ENCODE data around the gene SLC9C1.

SLC9C1 gene

DNA sequence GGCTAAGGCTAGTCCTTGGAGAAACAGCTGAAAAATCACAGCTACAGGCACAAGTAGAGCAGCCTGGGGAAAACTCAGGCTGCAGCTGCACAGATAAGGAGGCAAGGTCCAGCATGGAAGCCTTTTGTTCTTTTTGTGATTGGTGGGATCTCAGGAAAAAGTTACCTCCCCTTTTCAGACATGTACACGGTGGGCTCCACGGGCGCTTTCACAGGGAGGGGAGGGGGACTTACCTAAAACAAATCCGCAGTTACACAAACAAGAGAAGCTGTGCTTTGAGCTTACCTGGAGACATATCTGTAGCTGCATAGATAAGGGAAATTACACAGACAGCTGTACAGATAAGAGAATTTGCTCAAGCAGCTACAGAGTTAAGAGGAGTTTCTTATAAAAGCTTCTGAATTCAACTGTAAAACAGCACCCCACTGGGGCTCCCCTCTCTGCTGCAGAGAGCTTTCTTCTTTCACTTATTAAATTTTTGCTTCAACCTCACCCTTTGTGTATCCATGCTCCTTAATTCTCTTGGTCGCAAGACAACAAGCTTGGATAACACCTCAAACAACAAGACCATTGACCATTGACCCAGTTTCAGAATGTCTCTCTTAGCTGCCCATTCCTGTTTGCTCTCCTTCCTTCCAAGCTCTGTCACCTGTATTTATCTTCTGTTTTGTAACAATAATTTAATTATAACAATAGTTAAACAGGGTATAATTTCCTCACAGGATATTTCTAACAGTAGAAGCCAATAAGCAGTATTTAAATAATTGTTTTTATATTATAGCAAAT, 28.0 kb upstream of the SLC9C1 start:
- H3K36me3 ChIP-seq (ENCODE audit: insufficient read depth, low read length) = no peaks in the 10 kb centered on the region
- peaks cover 7% of the 10 kb centered on the region for H3K4me1 ChIP-seq (ENCODE audit: insufficient read depth, low read length, severe bottlenecking)
- H3K4me3 ChIP-seq (ENCODE audit: low read depth, low read length, poor library complexity, severe bottlenecking) = no peak overlapping the region
- H2AFZ ChIP-seq (ENCODE audit: low read length) = no peak overlapping the region
- H3K9me2 ChIP-seq (ENCODE audit: low read depth, low read length) = no peaks in the 10 kb centered on the region
- H3K27ac ChIP-seq (ENCODE audit: low read depth, low read length, poor library complexity, severe bottlenecking) = no peak overlapping the region
- H3K79me2 ChIP-seq (ENCODE audit: insufficient read depth, low read length) = no peaks in the 10 kb centered on the region
- TF ChIP-seq, protein P1, sequence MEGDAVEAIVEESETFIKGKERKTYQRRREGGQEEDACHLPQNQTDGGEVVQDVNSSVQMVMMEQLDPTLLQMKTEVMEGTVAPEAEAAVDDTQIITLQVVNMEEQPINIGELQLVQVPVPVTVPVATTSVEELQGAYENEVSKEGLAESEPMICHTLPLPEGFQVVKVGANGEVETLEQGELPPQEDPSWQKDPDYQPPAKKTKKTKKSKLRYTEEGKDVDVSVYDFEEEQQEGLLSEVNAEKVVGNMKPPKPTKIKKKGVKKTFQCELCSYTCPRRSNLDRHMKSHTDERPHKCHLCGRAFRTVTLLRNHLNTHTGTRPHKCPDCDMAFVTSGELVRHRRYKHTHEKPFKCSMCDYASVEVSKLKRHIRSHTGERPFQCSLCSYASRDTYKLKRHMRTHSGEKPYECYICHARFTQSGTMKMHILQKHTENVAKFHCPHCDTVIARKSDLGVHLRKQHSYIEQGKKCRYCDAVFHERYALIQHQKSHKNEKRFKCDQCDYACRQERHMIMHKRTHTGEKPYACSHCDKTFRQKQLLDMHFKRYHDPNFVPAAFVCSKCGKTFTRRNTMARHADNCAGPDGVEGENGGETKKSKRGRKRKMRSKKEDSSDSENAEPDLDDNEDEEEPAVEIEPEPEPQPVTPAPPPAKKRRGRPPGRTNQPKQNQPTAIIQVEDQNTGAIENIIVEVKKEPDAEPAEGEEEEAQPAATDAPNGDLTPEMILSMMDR (IDR thresholded peaks at IDR 0.05; ENCODE audit: low read length) = no peak
- TF ChIP-seq EZH2 (IDR thresholded peaks at IDR 0.05; ENCODE audit: borderline replicate concordance, low read length) = no peak
- no peaks in the 10 kb centered on the region for H4K20me1 ChIP-seq (ENCODE audit: insufficient read depth, low read length)
- no peaks in the 10 kb centered on the region for H3K9me3 ChIP-seq (ENCODE audit: low read length)
- H3K9ac ChIP-seq (ENCODE audit: low read length) = no peak overlapping the region
- H3K4me2 ChIP-seq (ENCODE audit: low read length) = no peak overlapping the region
- no peaks in the 10 kb centered on the region for H3K27me3 ChIP-seq (ENCODE audit: insufficient read depth, low read length)
- no peaks in the 10 kb centered on the region for H3F3A ChIP-seq (ENCODE audit: insufficient read depth, low read length)

DNA sequence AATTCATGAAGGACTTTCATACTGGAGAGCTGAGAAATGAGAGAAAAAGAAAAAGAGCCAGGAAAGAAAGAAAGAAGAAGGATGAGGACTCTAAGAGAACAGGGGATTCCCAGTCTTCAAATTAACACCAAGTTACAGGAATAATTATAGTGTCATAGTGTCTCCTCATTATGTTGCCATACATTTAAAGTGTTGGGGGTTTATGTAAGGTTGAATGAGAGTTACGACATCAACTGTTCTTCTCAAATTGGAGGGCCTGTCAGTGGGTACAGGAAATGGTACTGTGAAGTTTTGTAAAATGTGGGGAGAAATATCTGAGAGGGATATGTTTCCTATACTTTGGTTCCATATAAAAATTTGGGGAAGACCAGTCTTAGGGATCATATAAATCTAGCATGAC, 26.7 kb upstream of the SLC9C1 start:
- TF ChIP-seq, protein P1 (IDR thresholded peaks at IDR 0.05; ENCODE audit: low read length) = no peak
- TF ChIP-seq EZH2 (IDR thresholded peaks at IDR 0.05; ENCODE audit: borderline replicate concordance, low read length) = no peak
- Histone ChIP-seq H3K79me2 (ENCODE audit: insufficient read depth, low read length) (no peaks in the 10 kb centered on the region), H2AFZ (ENCODE audit: low read length) (no peak overlapping the region), H3K27ac (ENCODE audit: low read depth, low read length, poor library complexity, severe bottlenecking) (no peak overlapping the region), H3K9ac (ENCODE audit: low read length) (no peak overlapping the region), H3K27me3 (ENCODE audit: insufficient read depth, low read length) (no peaks in the 10 kb centered on the region), H3K4me2 (ENCODE audit: low read length) (no peak overlapping the region), H3K9me3 (ENCODE audit: low read length) (peaks cover 7% of the 10 kb centered on the region; the same call in 1 of the 2 replicates), H3K36me3 (ENCODE audit: insufficient read depth, low read length) (no peaks in the 10 kb centered on the region), H3F3A (ENCODE audit: insufficient read depth, low read length) (no peaks in the 10 kb centered on the region), H3K9me2 (ENCODE audit: low read depth, low read length) (no peaks in the 10 kb centered on the region), H4K20me1 (ENCODE audit: insufficient read depth, low read length) (no peaks in the 10 kb centered on the region), H3K4me3 (ENCODE audit: low read depth, low read length, poor library complexity, severe bottlenecking) (no peak overlapping the region), H3K4me1 (ENCODE audit: insufficient read depth, low read length, severe bottlenecking) (no peaks in the 10 kb centered on the region)

DNA sequence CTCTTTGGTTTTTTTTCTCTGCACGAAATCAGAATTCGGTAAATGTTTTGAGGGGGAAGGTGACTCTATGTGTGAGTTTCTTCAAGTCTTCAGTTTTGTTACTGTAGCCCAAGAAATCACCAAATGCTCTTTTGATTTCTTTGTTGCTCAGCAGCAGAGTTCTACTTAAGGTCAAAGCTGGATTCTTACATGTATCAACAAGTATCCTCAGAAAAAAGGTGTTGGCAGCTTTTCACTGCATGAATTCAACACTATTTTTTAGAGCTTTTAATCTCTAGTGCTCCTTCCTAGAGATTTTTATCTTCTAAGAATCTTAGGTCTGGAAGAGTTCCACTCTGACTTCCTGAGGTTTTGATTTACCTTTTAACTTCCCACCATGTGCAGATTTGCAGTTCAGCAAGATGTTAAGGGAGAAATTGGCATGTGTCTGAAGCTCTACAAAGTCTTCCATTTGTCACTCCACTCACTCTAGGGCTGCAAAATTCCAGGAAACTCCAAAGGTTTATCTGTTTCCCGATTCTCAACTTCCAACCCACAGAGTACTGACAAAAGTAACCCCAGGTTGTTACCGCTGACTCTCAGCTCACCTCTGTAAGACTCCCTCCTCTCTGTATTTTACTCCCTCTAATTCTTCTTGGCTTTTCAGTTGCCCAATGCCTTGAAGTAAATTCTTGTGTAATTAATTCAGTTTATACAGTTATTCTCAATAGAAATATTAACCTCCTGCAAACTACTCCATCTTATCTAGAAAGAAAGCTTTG, 25.7 kb upstream of the SLC9C1 start:
- Histone ChIP-seq H3K9me2 (ENCODE audit: low read depth, low read length) (no peaks in the 10 kb centered on the region), H3K4me3 (ENCODE audit: low read depth, low read length, poor library complexity, severe bottlenecking) (no peak overlapping the region), H3K9me3 (ENCODE audit: low read length) (peaks cover 7% of the 10 kb centered on the region; the same call in 1 of the 2 replicates), H4K20me1 (ENCODE audit: insufficient read depth, low read length) (no peaks in the 10 kb centered on the region), H3K36me3 (ENCODE audit: insufficient read depth, low read length) (no peaks in the 10 kb centered on the region), H3K4me2 (ENCODE audit: low read length) (no peak overlapping the region), H3K4me1 (ENCODE audit: insufficient read depth, low read length, severe bottlenecking) (no peaks in the 10 kb centered on the region), H3K79me2 (ENCODE audit: insufficient read depth, low read length) (no peaks in the 10 kb centered on the region), H3F3A (ENCODE audit: insufficient read depth, low read length) (no peaks in the 10 kb centered on the region), H3K27me3 (ENCODE audit: insufficient read depth, low read length) (no peaks in the 10 kb centered on the region), H3K9ac (ENCODE audit: low read length) (no peak overlapping the region), H2AFZ (ENCODE audit: low read length) (no peak overlapping the region), H3K27ac (ENCODE audit: low read depth, low read length, poor library complexity, severe bottlenecking) (no peak overlapping the region)
- TF ChIP-seq EZH2 (IDR thresholded peaks at IDR 0.05; ENCODE audit: borderline replicate concordance, low read length) = no peak
- TF ChIP-seq, protein P1 (IDR thresholded peaks at IDR 0.05; ENCODE audit: low read length) = no peak

All from OCI-LY1 (cell line).